Dedifferentiated amniotic fluid mesenchymal stem cell (primary cell): Measurements from ENCODE around the gene C5orf63.
"Not testable (repeated sequence)": the region's sequence is repeated elsewhere in the genome, so short reads cannot be mapped to it uniquely, and the experiment has no call there.

Experiments
- DNase-seq: peaks from one replicate; pipeline ENCODE4 v3.0.0-alpha.2; 2016; ENCODE audit errors: extremely low spot score

The C5orf63 gene

GRCh38 chr5:127072861-127073846 lies at the start of gene C5orf63:
Gene C5orf63, minus strand, starts transcription at chr5:127073502. Its CDS starts 14,507 bp downstream, at chr5:127058995.
- no peak for DNase-seq

- DNase-seq: no peak
Measured at GRCh38 chr5:127112347-127112864, 39.1 kb upstream of the C5orf63 start.

GRCh38 chr5:127111112-127111511 lies 37.8 kb upstream of the C5orf63 start:
- no peak for DNase-seq

GRCh38 chr5:127108624-127109260 lies 35.4 kb upstream of the C5orf63 start:
- not testable (repeated sequence) for DNase-seq

DNA sequence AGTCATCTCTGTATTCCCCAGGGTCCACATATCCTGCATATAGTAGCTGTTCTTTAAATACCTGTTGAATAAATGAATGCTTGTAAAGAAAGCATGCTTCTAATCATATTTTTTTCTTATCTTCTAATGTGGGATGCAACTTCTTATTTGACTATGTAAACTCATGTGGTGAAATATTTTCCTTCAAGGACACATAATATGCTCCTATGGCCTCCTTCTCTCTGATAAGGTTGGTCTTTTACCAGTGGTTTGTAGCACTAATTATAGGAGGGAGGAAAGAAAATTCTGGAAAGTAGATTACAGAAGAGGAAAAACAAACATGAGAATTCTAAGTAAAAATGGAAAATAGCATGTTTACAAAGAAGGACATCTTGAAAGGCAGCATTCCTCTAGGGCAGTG lies 28.6 kb upstream of the C5orf63 start:
- no peak for DNase-seq

- no peak for DNase-seq
Measured at GRCh38 chr5:127101533-127101932, 28.2 kb upstream of the C5orf63 start.

DNA sequence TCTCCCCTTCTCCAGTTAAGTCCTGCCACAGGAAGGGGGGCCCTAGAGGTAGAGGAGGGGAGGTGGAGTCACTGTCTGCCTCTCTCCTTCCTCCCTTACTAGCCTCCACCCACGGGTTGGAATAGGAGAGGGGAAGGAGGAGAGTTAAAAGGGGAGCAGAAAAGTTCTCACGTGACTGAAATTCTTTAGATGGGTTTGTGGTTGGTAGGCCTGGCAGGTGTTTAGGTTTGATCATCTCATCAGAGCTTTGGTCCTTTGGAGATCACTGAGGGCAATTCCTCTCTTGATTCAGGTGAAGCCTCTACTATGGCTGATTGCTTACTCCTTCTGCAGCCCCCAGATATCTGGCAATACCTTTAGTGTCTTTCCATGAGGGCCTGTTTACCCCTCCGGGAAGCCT lies 24.9 kb upstream of the C5orf63 start:
- DNase-seq: no peak

GRCh38 chr5:127097278-127097677 lies 24.0 kb upstream of the C5orf63 start:
- DNase-seq: no peak

DNA sequence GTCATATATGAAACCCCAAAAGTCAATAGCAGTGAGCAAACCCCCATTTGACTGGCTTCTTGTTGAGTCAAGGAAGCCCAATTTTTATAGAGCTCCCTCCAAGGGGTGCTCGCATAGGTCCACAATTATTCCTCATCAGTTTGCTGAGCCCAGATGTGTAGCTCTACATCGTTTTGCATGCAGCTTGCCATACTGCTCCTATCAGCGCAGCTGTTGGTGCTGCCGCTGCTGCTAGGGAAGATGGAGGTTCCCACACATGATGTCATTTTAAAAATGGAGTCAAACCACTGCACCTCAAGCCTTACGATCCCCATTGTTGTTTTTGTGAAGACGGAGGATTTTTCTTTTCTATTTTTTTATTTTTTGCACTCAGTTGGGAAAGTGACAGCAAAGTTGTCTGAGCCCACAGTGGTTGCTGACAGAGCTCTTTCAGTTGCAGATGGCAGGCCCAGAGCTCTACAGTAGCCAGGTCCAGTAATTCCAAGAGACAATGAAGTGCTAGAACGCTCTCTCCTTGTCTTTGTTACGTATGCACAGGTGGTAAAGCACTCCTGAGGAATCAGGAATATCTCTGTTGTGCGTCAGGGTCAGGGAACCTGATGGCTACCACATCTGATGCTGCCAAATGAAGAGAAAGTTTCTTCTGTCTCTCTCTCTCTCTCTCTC lies 23.2 kb upstream of the C5orf63 start:
- no peak for DNase-seq

GRCh38 chr5:127094161-127094814 lies 21.0 kb upstream of the C5orf63 start:
- DNase-seq: no peak

GRCh38 chr5:127092690-127093089 lies 19.4 kb upstream of the C5orf63 start:
- no peak for DNase-seq

- no peak for DNase-seq
Measured at GRCh38 chr5:127089191-127089590, 15.9 kb upstream of the C5orf63 start.

- DNase-seq: peak; percentile 89
Measured at GRCh38 chr5:127088251-127088650, 14.9 kb upstream of the C5orf63 start.

- no peak for DNase-seq
Measured at GRCh38 chr5:127086589-127086988, 13.3 kb upstream of the C5orf63 start.

- no peak for DNase-seq
Measured at GRCh38 chr5:127085796-127086195, 12.5 kb upstream of the C5orf63 start.

GRCh38 chr5:127085371-127085770 lies 12.1 kb upstream of the C5orf63 start:
- no peak for DNase-seq

DNA sequence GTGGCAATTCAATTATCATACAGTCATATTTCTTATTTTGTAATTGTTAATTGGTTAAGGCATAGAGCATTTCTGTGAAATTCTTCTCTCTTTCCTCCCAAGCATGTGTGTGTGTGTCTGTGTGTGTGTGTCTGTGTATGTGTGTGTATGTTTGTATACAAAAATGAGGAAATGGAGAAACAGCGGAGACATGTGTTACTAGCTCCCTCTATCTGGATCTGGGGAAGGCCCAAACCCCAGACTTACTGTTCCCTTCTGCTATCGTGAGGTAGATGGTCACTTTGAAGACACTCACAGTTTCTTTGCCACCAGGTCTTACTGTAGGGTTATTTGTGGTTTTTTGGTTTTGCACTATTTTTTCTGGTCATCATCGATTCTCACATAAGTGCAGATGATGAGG lies 11.4 kb upstream of the C5orf63 start:
- no peak for DNase-seq

DNA sequence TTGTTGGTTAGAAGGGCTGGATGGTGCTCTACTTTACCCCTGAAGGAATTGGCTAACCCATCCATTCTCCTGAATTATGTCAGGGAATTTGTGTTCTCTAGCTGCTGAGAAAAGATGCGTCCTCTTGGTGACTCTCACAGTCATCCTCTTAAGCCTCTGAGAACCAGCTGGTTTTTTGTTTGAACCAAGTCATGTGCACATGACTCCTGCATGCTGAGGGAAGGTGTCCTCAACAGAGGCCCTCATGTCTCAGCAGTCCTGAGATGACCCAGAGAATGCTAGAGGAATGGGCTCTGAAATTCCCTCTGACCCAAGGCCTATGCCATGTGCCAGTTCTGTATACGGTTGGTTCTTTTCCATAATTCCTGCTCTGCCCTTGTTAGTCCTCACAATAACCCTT lies 10.4 kb upstream of the C5orf63 start:
- no peak for DNase-seq

- no peak for DNase-seq
Measured at GRCh38 chr5:127079994-127080491, 6.7 kb upstream of the C5orf63 start.

GRCh38 chr5:127077366-127077765 lies 4.1 kb upstream of the C5orf63 start:
- DNase-seq: no peak

DNA sequence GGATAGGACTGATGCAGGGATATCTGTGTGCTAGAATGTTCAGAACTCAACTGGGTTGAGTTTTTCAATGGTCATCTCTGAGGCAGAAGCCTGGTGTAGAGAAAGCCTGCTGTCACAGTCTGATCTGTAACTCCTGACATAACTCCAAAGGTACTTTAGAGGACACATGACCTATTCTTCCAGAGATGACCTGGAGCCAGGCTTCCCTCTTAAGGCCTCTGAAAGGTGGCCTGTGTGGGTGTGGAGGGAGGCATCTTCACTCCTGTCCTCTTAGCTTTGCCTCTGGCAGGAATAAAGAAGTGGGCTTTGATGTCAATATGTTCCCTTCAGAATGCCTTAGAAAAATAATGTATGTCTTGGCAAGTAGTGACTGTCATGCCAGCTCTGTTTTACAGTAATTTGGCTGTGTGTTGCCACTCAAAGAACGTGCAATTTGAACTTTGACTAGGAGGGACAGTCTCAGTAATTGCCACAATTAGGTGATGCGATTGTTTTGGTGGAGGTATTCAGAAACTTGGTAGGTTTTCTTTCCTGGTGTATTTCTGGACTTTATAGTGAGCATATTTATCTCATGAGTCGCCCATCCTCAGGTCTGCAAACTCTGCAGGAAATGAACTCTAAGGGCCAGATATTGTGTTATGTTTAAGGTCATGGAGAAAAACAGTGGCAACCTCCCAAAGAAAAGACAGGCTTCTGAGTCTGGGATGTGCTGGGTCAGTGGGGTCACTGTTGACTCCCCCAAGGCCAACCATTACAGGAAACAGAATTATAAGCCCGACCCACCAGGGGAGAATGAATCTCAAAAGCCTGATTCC lies 3.2 kb upstream of the C5orf63 start:
- no peak for DNase-seq
